ENCODE results near the gene SLC7A6OS.

Gene SLC7A6OS

DNA sequence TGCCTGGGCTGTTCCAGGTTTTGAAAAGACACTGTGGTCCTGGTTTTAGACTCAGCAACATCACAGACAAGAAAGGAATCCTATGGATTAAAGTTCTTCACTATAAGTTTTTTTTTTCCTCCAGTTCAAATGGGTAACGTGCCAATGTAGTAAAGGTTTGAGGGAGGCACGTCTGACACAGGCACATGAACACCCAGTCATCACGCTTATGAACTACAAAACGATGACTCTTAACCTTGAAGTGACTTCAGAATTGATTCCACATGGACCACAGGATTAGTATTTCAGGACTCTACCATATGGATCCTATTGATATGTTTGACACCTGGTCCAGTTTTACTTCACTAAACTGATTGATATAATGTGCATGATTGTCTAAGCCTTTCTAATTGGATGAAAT is 2.4 kb upstream of the SLC7A6OS start:
- Histone ChIP-seq H3K4ac (ENCODE audit: low read depth in 1 of 2, low read length in 2 of 2) (no peak overlapping the region), H3K4me3 (ENCODE audit: insufficient read depth in 1 of 2, low read depth in 1 of 2, low read length in 2 of 2) (no peak overlapping the region), H2BK15ac (ENCODE audit: low read depth, poor library complexity, severe bottlenecking) (no peak overlapping the region), H3K79me1 (replicated peaks; ENCODE audit: low read length, poor library complexity, severe bottlenecking) (peaks cover 15% of the 10 kb centered on the region), H3K36me3 (ENCODE audit: control insufficient read depth in 1 of 2, insufficient read depth in 2 of 2, low read depth in 1 of 2, low read length in 2 of 2) (peaks cover 8 to 40% of the 10 kb centered on the region in 2 experiments), H3K9ac (ENCODE audit: low read length) (no peak overlapping the region), H4K91ac (ENCODE audit: low read length) (no peak overlapping the region), H3K14ac (ENCODE audit: low read length in 2 of 2) (no peak overlapping the region), H3K4me1 (ENCODE audit: control insufficient read depth, insufficient read depth, low read depth, low read length) (peaks cover 9% of the 10 kb centered on the region), H3K27me3 (ENCODE audit: control insufficient read depth in 1 of 2, insufficient read depth in 1 of 2, low read length in 2 of 2) (no peaks in the 10 kb centered on the region), H3K18ac (ENCODE audit: low read depth in 1 of 2, low read length in 2 of 2) (no peak overlapping the region), H3K4me2 (ENCODE audit: low read length, poor library complexity, severe bottlenecking) (no peak overlapping the region), H4K8ac (ENCODE audit: low read length) (no peak overlapping the region), H3K9me3 (ENCODE audit: control insufficient read depth, low read length) (no peaks in the 10 kb centered on the region), H2AK5ac (ENCODE audit: low read length, severe bottlenecking) (no peak overlapping the region), H3K23ac (ENCODE audit: low read length in 2 of 2) (no peak overlapping the region), H2BK5ac (ENCODE audit: low read depth, low read length, poor library complexity, severe bottlenecking) (no peak overlapping the region), H2BK12ac (ENCODE audit: low read length in 2 of 2) (no peak overlapping the region), H3K27ac (ENCODE audit: low read length, poor library complexity, severe bottlenecking) (no peak overlapping the region), H2AFZ (ENCODE audit: low read depth, low read length) (no peak overlapping the region), H2BK120ac (ENCODE audit: low read depth, low read length) (no peak overlapping the region)
- WGBS: 84% methylated on average over 4 of the region's 4 CpGs
- DNase-seq: no peak

DNA sequence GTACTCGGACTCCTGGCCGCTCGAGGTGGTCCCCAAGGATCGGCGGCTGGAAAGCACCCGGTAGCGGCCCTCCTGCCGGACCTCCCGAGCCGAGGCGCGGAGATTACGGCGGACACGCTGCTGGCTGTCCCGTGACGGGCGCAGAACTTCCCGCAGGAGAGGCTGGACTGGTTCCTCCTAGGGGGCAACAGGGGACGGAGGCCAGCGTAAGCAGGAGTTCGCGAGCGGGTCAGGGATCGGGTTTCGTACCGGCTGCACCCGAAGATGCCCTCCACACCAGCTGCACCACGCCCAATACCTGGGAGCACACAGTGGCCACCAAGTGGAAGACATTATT is 341 bp downstream of the SLC7A6OS start:
- WGBS: under 1% methylated on average over 20 of the region's 29 CpGs
- peak overlapping the region; percentile 10 to 62 for H3K4ac ChIP-seq (ENCODE audit: low read depth in 1 of 2, low read length in 2 of 2)
- peak overlapping the region; percentile 92 to 100 for H3K4me3 ChIP-seq (ENCODE audit: insufficient read depth in 1 of 2, low read depth in 1 of 2, low read length in 2 of 2)
- no peak overlapping the region for H2BK120ac ChIP-seq (ENCODE audit: low read depth, low read length)
- peak overlapping the region; percentile 10 to 90 for H3K18ac ChIP-seq (ENCODE audit: low read depth in 1 of 2, low read length in 2 of 2)
- no peaks in the 10 kb centered on the region for H3K9me3 ChIP-seq (ENCODE audit: control insufficient read depth, low read length)
- H4K91ac ChIP-seq (ENCODE audit: low read length): peak overlapping the region; percentile 84
- H2BK15ac ChIP-seq (ENCODE audit: low read depth, poor library complexity, severe bottlenecking): peak overlapping the region; percentile 4
- H3K23ac ChIP-seq (ENCODE audit: low read length in 2 of 2): peak overlapping the region in 1 of 2 experiments; percentile 90
- H3K36me3 ChIP-seq (ENCODE audit: control insufficient read depth in 1 of 2, insufficient read depth in 2 of 2, low read depth in 1 of 2, low read length in 2 of 2): peaks cover 9 to 43% of the 10 kb centered on the region in 2 experiments
- peak overlapping the region; percentile 20 for H4K8ac ChIP-seq (ENCODE audit: low read length)
- H3K9ac ChIP-seq (ENCODE audit: low read length): peak overlapping the region; percentile 98
- peak overlapping the region; percentile 84 for H2AFZ ChIP-seq (ENCODE audit: low read depth, low read length)
- H3K4me1 ChIP-seq (ENCODE audit: control insufficient read depth, insufficient read depth, low read depth, low read length): peaks cover 9% of the 10 kb centered on the region
- H3K14ac ChIP-seq (ENCODE audit: low read length in 2 of 2): peak overlapping the region in 1 of 2 experiments; percentile 37
- no peak overlapping the region for H2AK5ac ChIP-seq (ENCODE audit: low read length, severe bottlenecking)
- no peaks in the 10 kb centered on the region for H3K27me3 ChIP-seq (ENCODE audit: control insufficient read depth in 1 of 2, insufficient read depth in 1 of 2, low read length in 2 of 2)
- peaks cover 15% of the 10 kb centered on the region for H3K79me1 ChIP-seq (replicated peaks; ENCODE audit: low read length, poor library complexity, severe bottlenecking)
- H2BK5ac ChIP-seq (ENCODE audit: low read depth, low read length, poor library complexity, severe bottlenecking): no peak overlapping the region
- H3K27ac ChIP-seq (ENCODE audit: low read length, poor library complexity, severe bottlenecking): peak overlapping the region; percentile 82
- DNase-seq: no peak
- H3K4me2 ChIP-seq (ENCODE audit: low read length, poor library complexity, severe bottlenecking): peak overlapping the region; percentile 75
- H2BK12ac ChIP-seq (ENCODE audit: low read length in 2 of 2): no peak overlapping the region

DNA sequence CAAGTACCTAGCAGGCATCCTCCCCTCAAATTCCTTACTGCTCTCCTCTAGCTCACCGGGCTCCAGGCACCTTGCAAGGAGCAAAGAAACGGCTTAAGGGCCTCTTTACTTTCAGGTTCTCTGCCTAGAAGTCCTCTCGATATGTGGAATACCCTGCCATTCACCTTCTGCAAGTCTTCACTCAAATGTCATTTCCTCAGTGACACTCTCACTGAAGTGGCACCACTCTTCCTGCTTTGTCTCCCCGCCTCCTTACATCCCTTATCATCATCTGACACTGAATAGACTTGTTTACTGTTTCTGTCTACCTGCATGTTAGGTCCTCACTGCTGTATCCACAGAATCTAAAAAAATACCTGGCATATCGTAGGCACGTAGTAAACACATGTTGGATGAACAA is 947 bp downstream of the SLC7A6OS start:
- 54% methylated on average over 6 of the region's 6 CpGs for WGBS
- Histone ChIP-seq H3K27me3 (ENCODE audit: control insufficient read depth in 1 of 2, insufficient read depth in 1 of 2, low read length in 2 of 2) (no peaks in the 10 kb centered on the region), H3K79me1 (replicated peaks; ENCODE audit: low read length, poor library complexity, severe bottlenecking) (peaks cover 20% of the 10 kb centered on the region), H2BK15ac (ENCODE audit: low read depth, poor library complexity, severe bottlenecking) (no peak overlapping the region), H4K91ac (ENCODE audit: low read length) (no peak overlapping the region), H3K9ac (ENCODE audit: low read length) (peak overlapping the region; percentile 98), H2BK120ac (ENCODE audit: low read depth, low read length) (no peak overlapping the region), H3K14ac (ENCODE audit: low read length in 2 of 2) (no peak overlapping the region), H3K9me3 (ENCODE audit: control insufficient read depth, low read length) (no peaks in the 10 kb centered on the region), H3K4me2 (ENCODE audit: low read length, poor library complexity, severe bottlenecking) (peak overlapping the region; percentile 75), H3K36me3 (ENCODE audit: control insufficient read depth in 1 of 2, insufficient read depth in 2 of 2, low read depth in 1 of 2, low read length in 2 of 2) (peaks cover 14 to 45% of the 10 kb centered on the region in 2 experiments), H2BK12ac (ENCODE audit: low read length in 2 of 2) (no peak overlapping the region), H3K4me3 (ENCODE audit: insufficient read depth in 1 of 2, low read depth in 1 of 2, low read length in 2 of 2) (peak overlapping the region; percentile 92 to 100), H2BK5ac (ENCODE audit: low read depth, low read length, poor library complexity, severe bottlenecking) (no peak overlapping the region), H2AK5ac (ENCODE audit: low read length, severe bottlenecking) (no peak overlapping the region), H3K23ac (ENCODE audit: low read length in 2 of 2) (no peak overlapping the region), H4K8ac (ENCODE audit: low read length) (no peak overlapping the region), H3K27ac (ENCODE audit: low read length, poor library complexity, severe bottlenecking) (no peak overlapping the region), H3K18ac (ENCODE audit: low read depth in 1 of 2, low read length in 2 of 2) (no peak overlapping the region), H3K4ac (ENCODE audit: low read depth in 1 of 2, low read length in 2 of 2) (peak overlapping the region in 1 of 2 experiments; percentile 10), H3K4me1 (ENCODE audit: control insufficient read depth, insufficient read depth, low read depth, low read length) (peaks cover 9% of the 10 kb centered on the region), H2AFZ (ENCODE audit: low read depth, low read length) (no peak overlapping the region)
- DNase-seq: no peak

DNA sequence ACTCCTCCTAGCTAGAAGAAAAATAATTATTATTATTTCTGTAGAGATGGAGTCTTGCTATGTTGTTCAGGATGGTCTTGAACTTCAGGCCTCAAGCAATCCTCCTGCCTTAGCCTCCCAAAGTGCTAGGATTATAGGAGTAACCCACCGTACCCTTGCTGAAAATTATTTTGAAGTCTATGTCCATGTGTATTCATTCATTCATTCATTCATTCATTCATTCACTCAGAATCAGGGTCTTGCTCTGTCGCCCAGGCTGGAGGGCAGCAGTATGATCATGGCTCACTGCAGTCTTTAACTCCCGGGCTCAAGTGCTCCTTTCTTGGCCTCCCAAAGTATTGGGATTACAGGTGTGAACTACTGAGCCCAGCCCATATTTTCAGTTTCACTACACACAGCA is 4.1 kb downstream of the SLC7A6OS start:
- Histone ChIP-seq H4K8ac (ENCODE audit: low read length) (no peak overlapping the region), H3K79me1 (replicated peaks; ENCODE audit: low read length, poor library complexity, severe bottlenecking) (peaks cover 19% of the 10 kb centered on the region), H2AFZ (ENCODE audit: low read depth, low read length) (no peak overlapping the region), H3K4ac (ENCODE audit: low read depth in 1 of 2, low read length in 2 of 2) (no peak overlapping the region), H2AK5ac (ENCODE audit: low read length, severe bottlenecking) (no peak overlapping the region), H4K91ac (ENCODE audit: low read length) (no peak overlapping the region), H3K4me3 (ENCODE audit: insufficient read depth in 1 of 2, low read depth in 1 of 2, low read length in 2 of 2) (no peak overlapping the region), H2BK12ac (ENCODE audit: low read length in 2 of 2) (no peak overlapping the region), H3K4me1 (ENCODE audit: control insufficient read depth, insufficient read depth, low read depth, low read length) (peaks cover 5% of the 10 kb centered on the region), H3K4me2 (ENCODE audit: low read length, poor library complexity, severe bottlenecking) (no peak overlapping the region), H2BK15ac (ENCODE audit: low read depth, poor library complexity, severe bottlenecking) (no peak overlapping the region), H3K9ac (ENCODE audit: low read length) (no peak overlapping the region), H3K27me3 (ENCODE audit: control insufficient read depth in 1 of 2, insufficient read depth in 1 of 2, low read length in 2 of 2) (no peaks in the 10 kb centered on the region), H2BK120ac (ENCODE audit: low read depth, low read length) (no peak overlapping the region), H3K36me3 (ENCODE audit: control insufficient read depth in 1 of 2, insufficient read depth in 2 of 2, low read depth in 1 of 2, low read length in 2 of 2) (peaks cover 27 to 61% of the 10 kb centered on the region in 2 experiments), H2BK5ac (ENCODE audit: low read depth, low read length, poor library complexity, severe bottlenecking) (no peak overlapping the region), H3K27ac (ENCODE audit: low read length, poor library complexity, severe bottlenecking) (no peak overlapping the region), H3K14ac (ENCODE audit: low read length in 2 of 2) (no peak overlapping the region), H3K23ac (ENCODE audit: low read length in 2 of 2) (no peak overlapping the region), H3K18ac (ENCODE audit: low read depth in 1 of 2, low read length in 2 of 2) (no peak overlapping the region), H3K9me3 (ENCODE audit: control insufficient read depth, low read length) (no peaks in the 10 kb centered on the region)
- no peak for DNase-seq
- WGBS: 97% methylated on average over 3 of the region's 3 CpGs
